ENCODE measurements around the gene CAMK2D.
A peak's percentile ranks its signal among the peaks of the same experiment; 100 is the strongest.

Gene CAMK2D

DNA sequence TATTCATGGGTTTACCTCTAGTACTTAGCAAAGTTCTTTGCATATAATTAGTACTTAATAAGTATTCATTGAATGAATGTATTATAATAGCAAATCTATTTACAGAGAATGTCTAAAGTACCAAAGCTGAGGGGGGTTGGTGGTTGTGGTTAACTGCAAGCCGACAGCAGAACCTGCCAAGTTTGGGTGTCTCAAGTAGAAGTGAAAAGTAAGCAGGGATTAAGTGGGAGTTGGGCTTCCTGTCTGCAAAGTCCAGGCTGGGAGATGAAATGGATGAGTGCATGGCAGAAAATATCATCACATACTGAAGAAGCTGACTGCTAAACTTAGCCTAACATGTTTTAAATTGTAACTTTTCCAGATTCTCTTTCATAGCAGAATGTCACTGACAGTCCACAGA lies 169.6 kb downstream of the CAMK2D start:
- CTCF ChIA-PET = interaction anchor here (0.6 to 1.8 kb wide), 3 partner anchors 41 to 45 kb away, joined by 3 to 6 read pairs (median 4); no protein-coding TSS in a partner anchor

DNA sequence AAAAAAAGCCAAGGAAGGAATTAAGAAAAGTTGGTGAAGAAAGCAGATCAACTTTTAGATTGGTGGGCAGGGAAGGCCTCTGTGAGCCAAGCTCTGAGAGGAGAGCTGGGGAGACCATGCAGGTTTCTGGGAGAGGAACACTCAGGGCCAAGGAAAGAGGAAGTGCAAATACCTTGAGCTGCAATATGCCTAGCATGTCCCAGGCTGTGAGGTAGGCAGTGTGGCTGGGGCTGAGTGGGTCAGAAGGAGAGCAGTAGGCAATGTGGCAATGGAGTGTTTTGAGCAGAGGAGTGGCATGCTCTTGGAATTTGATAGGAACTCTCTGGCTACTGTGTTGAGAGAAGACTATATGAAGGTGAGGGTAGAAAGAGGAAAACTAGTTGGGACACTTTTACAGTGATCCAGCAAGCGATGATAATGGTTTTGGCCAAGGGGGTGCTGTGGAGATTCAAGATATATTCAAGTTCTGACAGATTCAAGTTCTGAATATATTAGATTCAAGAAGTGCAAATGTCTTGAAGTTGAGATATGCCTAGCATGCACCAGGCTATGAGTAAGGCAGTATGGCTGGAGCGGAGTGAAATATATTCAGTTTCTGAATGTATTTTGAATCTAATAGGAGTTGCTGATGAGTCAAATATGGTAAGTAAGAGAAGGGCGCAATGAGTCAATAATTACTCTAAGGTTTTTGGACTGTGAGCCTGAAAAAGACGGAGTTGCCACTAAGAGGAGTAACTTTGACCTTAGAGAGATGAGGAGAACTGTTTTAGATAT lies 172.5 kb downstream of the CAMK2D start:
- peak in 2 of 3 donors; percentile 19 to 32 for DNase-seq
- Histone ChIP-seq H3K4me3 (ENCODE audit: control insufficient read depth in 1 of 7, extremely low read depth in 1 of 7, insufficient read depth in 4 of 7, low read depth in 2 of 7, low read length in 6 of 7) (no peak overlapping the region), H3K4me1 (ENCODE audit: control extremely low read depth in 1 of 4, control insufficient read depth in 4 of 4, insufficient read depth in 4 of 4, low read length in 3 of 4) (peaks cover 0 to 5% (median 0%) of the 10 kb centered on the region in 4 experiments), H3K27me3 (replicated peaks in 2 of 5; ENCODE audit: control insufficient read depth in 4 of 5, insufficient read depth in 5 of 5, low read length in 4 of 5) (peaks cover 0 to 4% (median 0%) of the 10 kb centered on the region in 5 experiments), H3K9me3 (ENCODE audit: control extremely low read depth in 1 of 5, control insufficient read depth in 4 of 5, insufficient read depth in 2 of 5, low read depth in 1 of 5, low read length in 4 of 5) (no peaks in the 10 kb centered on the region), H3K27ac (ENCODE audit: insufficient read depth in 1 of 2, low read depth in 1 of 2, low read length in 2 of 2, poor library complexity in 1 of 2, severe bottlenecking in 2 of 2) (no peak overlapping the region), H3K36me3 (ENCODE audit: control insufficient read depth in 4 of 4, insufficient read depth in 4 of 4, low read length in 3 of 4) (no peaks in the 10 kb centered on the region)
- 100% methylated on average over 4 of the region's 4 CpGs for WGBS (ENCODE audit: insufficient coverage)
- ChIA-PET POLR2A (no interaction called here), CTCF (interaction anchor here (0.7 to 1.2 kb wide), 2 partner anchors 15 to 59 kb away, joined by 3 to 4 read pairs; no protein-coding TSS in a partner anchor)

More for the DNA sequence above, 169.6 kb downstream of the CAMK2D start:
- Histone ChIP-seq H3K9me3 (ENCODE audit: control extremely low read depth in 1 of 5, control insufficient read depth in 4 of 5, insufficient read depth in 2 of 5, low read depth in 1 of 5, low read length in 4 of 5) (no peaks in the 10 kb centered on the region), H3K36me3 (ENCODE audit: control insufficient read depth in 4 of 4, insufficient read depth in 4 of 4, low read length in 3 of 4) (no peaks in the 10 kb centered on the region), H3K4me3 (ENCODE audit: control insufficient read depth in 1 of 7, extremely low read depth in 1 of 7, insufficient read depth in 4 of 7, low read depth in 2 of 7, low read length in 6 of 7) (no peak overlapping the region), H3K4me1 (ENCODE audit: control extremely low read depth in 1 of 4, control insufficient read depth in 4 of 4, insufficient read depth in 4 of 4, low read length in 3 of 4) (no peaks in the 10 kb centered on the region), H3K27ac (ENCODE audit: insufficient read depth in 1 of 2, low read depth in 1 of 2, low read length in 2 of 2, poor library complexity in 1 of 2, severe bottlenecking in 2 of 2) (no peak overlapping the region), H3K27me3 (replicated peaks in 2 of 5; ENCODE audit: control insufficient read depth in 4 of 5, insufficient read depth in 5 of 5, low read length in 4 of 5) (peaks cover 0 to 4% (median 0%) of the 10 kb centered on the region in 5 experiments)
- WGBS (ENCODE audit: insufficient coverage) = 43% methylated on average over 1 of the region's 1 CpG
- POLR2A ChIA-PET = no interaction called here
- no peak for DNase-seq

DNA sequence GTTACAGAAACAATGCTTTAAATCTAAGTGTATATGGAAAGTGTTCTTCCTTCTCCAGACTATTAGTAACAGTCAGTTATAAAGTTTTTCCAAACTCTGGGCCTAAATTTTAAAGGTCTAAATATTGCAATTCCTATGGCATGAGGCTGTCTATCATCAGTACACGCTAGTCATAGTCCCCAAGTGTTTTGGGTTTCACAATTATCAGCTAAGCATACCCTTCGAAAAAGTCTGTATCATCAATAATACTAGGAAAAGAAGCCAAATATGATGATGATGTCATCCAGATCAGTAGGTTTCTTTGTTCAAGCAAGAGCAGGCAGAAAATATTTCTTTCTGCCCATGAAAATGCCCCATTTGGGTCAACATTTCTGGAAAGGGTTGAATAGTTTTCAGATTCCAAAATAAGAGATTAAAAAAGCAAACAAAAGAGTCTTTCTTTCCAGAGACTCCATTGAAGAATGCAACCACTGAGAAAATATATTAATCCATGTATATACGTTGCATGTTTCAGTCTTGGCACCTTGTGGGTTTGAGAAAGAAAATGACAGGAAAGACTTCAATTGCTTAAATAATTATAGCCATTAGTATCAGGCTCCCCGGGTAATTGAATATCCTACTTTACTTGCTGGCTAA lies 173.8 kb downstream of the CAMK2D start:
- Histone ChIP-seq H3K9me3 (ENCODE audit: control extremely low read depth in 1 of 5, control insufficient read depth in 4 of 5, insufficient read depth in 2 of 5, low read depth in 1 of 5, low read length in 4 of 5) (no peaks in the 10 kb centered on the region), H3K4me3 (ENCODE audit: control insufficient read depth in 1 of 7, extremely low read depth in 1 of 7, insufficient read depth in 4 of 7, low read depth in 2 of 7, low read length in 6 of 7) (no peak overlapping the region), H3K4me1 (ENCODE audit: control extremely low read depth in 1 of 4, control insufficient read depth in 4 of 4, insufficient read depth in 4 of 4, low read length in 3 of 4) (peaks cover 0 to 5% (median 0%) of the 10 kb centered on the region in 4 experiments), H3K27me3 (replicated peaks in 2 of 5; ENCODE audit: control insufficient read depth in 4 of 5, insufficient read depth in 5 of 5, low read length in 4 of 5) (peaks cover 0 to 4% (median 0%) of the 10 kb centered on the region in 5 experiments), H3K27ac (ENCODE audit: insufficient read depth in 1 of 2, low read depth in 1 of 2, low read length in 2 of 2, poor library complexity in 1 of 2, severe bottlenecking in 2 of 2) (no peak overlapping the region), H3K36me3 (ENCODE audit: control insufficient read depth in 4 of 4, insufficient read depth in 4 of 4, low read length in 3 of 4) (no peaks in the 10 kb centered on the region)
- ChIA-PET CTCF (no interaction called here), POLR2A (no interaction called here)
- WGBS (ENCODE audit: insufficient coverage) = no CpG with 5 or more reads among the region's 4 CpGs
- DNase-seq = no peak

DNA sequence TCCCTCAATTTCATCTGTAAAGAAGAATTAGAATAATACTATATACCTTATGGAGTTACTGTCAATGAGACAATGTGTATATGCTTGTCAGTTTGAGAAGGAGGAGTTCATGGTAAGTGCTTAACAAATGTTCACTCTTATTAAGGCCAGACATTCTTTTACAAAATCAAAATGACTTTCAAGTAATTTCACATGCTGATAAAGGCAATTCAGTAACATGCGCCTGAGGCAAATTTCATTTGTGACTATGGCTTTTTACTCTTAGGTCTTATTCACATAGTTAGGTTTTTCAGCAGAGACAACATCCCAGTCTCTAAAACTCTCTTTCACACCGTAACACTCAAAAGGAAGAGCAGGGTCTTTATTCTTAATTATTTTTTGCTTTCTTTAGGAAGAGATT lies 174.4 kb downstream of the CAMK2D start:
- Histone ChIP-seq H3K4me3 (ENCODE audit: control insufficient read depth in 1 of 7, extremely low read depth in 1 of 7, insufficient read depth in 4 of 7, low read depth in 2 of 7, low read length in 6 of 7) (no peak overlapping the region), H3K4me1 (ENCODE audit: control extremely low read depth in 1 of 4, control insufficient read depth in 4 of 4, insufficient read depth in 4 of 4, low read length in 3 of 4) (peaks cover 0 to 5% (median 0%) of the 10 kb centered on the region in 4 experiments), H3K27ac (ENCODE audit: insufficient read depth in 1 of 2, low read depth in 1 of 2, low read length in 2 of 2, poor library complexity in 1 of 2, severe bottlenecking in 2 of 2) (no peak overlapping the region), H3K9me3 (ENCODE audit: control extremely low read depth in 1 of 5, control insufficient read depth in 4 of 5, insufficient read depth in 2 of 5, low read depth in 1 of 5, low read length in 4 of 5) (no peaks in the 10 kb centered on the region), H3K27me3 (replicated peaks in 2 of 5; ENCODE audit: control insufficient read depth in 4 of 5, insufficient read depth in 5 of 5, low read length in 4 of 5) (peaks cover 0 to 4% (median 0%) of the 10 kb centered on the region in 5 experiments), H3K36me3 (ENCODE audit: control insufficient read depth in 4 of 4, insufficient read depth in 4 of 4, low read length in 3 of 4) (no peaks in the 10 kb centered on the region)
- ChIA-PET POLR2A (no interaction called here), CTCF (no interaction called here)
- WGBS (ENCODE audit: insufficient coverage) = 100% methylated on average over 1 of the region's 2 CpGs
- no peak for DNase-seq

DNA sequence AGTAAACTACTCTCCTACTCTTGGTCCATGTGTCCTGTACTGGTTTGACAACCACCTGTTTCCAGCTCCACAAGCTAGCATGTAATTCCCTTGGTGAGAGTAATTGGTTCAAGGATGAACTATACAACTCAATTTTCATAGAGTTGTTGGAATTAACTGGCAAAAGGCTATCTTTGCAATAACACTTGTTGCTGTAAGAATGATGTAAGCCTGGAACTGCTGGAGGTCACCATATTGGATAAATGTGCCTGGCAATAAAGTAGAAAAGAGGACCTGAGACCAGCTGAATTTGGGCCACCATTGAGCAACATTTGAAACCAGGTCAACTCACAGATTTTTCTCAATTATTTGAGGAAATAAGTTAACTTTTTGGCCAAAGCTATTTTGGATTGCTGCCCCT lies 175.5 kb downstream of the CAMK2D start:
- Histone ChIP-seq H3K27ac (ENCODE audit: insufficient read depth in 1 of 2, low read depth in 1 of 2, low read length in 2 of 2, poor library complexity in 1 of 2, severe bottlenecking in 2 of 2) (no peak overlapping the region), H3K4me1 (ENCODE audit: control extremely low read depth in 1 of 4, control insufficient read depth in 4 of 4, insufficient read depth in 4 of 4, low read length in 3 of 4) (peaks cover 0 to 5% (median 0%) of the 10 kb centered on the region in 4 experiments), H3K9me3 (ENCODE audit: control extremely low read depth in 1 of 5, control insufficient read depth in 4 of 5, insufficient read depth in 2 of 5, low read depth in 1 of 5, low read length in 4 of 5) (no peaks in the 10 kb centered on the region), H3K27me3 (replicated peaks in 2 of 5; ENCODE audit: control insufficient read depth in 4 of 5, insufficient read depth in 5 of 5, low read length in 4 of 5) (no peaks in the 10 kb centered on the region), H3K36me3 (ENCODE audit: control insufficient read depth in 4 of 4, insufficient read depth in 4 of 4, low read length in 3 of 4) (no peaks in the 10 kb centered on the region), H3K4me3 (ENCODE audit: control insufficient read depth in 1 of 7, extremely low read depth in 1 of 7, insufficient read depth in 4 of 7, low read depth in 2 of 7, low read length in 6 of 7) (no peak overlapping the region)
- POLR2A ChIA-PET = no interaction called here
- DNase-seq = no peak
- CTCF ChIA-PET = no interaction called here

DNA sequence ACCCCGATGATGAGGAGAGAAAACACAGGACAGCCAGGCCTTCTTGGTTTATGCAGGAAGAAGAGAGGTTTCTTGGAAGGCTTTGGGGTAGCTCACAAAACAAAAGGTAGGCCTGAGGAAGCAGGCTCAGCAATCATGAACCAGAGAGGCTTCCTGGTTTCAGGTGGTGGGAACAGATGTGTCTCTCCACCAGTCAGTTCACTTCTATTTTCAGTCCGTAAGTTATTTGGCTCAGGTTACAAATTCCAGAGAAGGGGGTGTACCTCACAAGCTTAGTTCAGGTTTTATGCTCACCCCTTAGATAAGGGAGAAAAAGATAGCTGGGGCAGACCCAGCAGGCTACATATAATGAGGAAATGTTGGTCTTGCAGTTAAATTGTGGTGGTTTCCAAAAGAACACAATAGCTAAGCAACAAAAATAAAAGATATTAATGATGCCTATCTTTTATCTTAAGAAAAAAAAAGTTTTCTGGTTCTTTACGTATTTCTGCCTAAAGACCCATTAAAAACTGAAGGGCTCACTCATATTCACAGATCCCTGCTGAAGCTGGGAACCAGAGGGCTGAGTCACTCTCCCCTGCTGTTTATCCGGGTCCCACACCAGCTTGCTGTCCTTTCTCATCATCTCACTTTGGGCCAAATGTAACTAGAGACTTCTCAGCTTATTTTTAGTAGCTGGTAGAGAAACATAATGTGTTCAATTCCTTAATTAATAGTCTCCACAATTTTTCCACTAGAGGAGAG lies 177.0 kb downstream of the CAMK2D start:
- Histone ChIP-seq H3K4me1 (ENCODE audit: control extremely low read depth in 1 of 4, control insufficient read depth in 4 of 4, insufficient read depth in 4 of 4, low read length in 3 of 4) (peaks cover 0 to 8% (median 0%) of the 10 kb centered on the region in 4 experiments), H3K27ac (ENCODE audit: insufficient read depth in 1 of 2, low read depth in 1 of 2, low read length in 2 of 2, poor library complexity in 1 of 2, severe bottlenecking in 2 of 2) (no peak overlapping the region), H3K9me3 (ENCODE audit: control extremely low read depth in 1 of 5, control insufficient read depth in 4 of 5, insufficient read depth in 2 of 5, low read depth in 1 of 5, low read length in 4 of 5) (no peaks in the 10 kb centered on the region), H3K4me3 (ENCODE audit: control insufficient read depth in 1 of 7, extremely low read depth in 1 of 7, insufficient read depth in 4 of 7, low read depth in 2 of 7, low read length in 6 of 7) (no peak overlapping the region), H3K36me3 (ENCODE audit: control insufficient read depth in 4 of 4, insufficient read depth in 4 of 4, low read length in 3 of 4) (no peaks in the 10 kb centered on the region), H3K27me3 (replicated peaks in 2 of 5; ENCODE audit: control insufficient read depth in 4 of 5, insufficient read depth in 5 of 5, low read length in 4 of 5) (no peaks in the 10 kb centered on the region)
- 89% methylated on average over 1 of the region's 4 CpGs for WGBS (ENCODE audit: insufficient coverage)
- no peak for DNase-seq
- ChIA-PET CTCF (interaction anchor here (1.5 kb wide), 1 partner anchor 19 kb away, joined by 3 read pairs; no protein-coding TSS in a partner anchor), POLR2A (no interaction called here)
